K562 (cell line): Measurements from ENCODE around the gene NINL.

Source experiments
- CBX1 ChIP-seq: sonication (generic); IDR thresholded peaks from 2 replicates; pipeline ENCODE4 v1.6.1; 2016; ENCODE audit warnings: antibody characterized with exemption, low read depth, mild to moderate bottlenecking
- CREB3L1 ChIP-seq: fragments of 450-650 bp; IDR thresholded peaks from 2 replicates; pipeline ENCODE4 v1.6.1; 2014; ENCODE audit warnings: low read depth, mild to moderate bottlenecking, moderate library complexity, borderline replicate concordance
- E2F1 ChIP-seq: sonication (generic); formaldehyde crosslinking; IDR thresholded peaks from 2 replicates; pipeline ENCODE4 v1.8.1; 2023; ENCODE audit warnings: mild to moderate bottlenecking, missing genetic modification reagents, moderate library complexity
- EP300 ChIP-seq: IDR thresholded peaks from 2 replicates; pipeline ENCODE4 v1.6.1; 2012; ENCODE audit warnings: low read length, improper control_type of control experiment
- EZH2 ChIP-seq: IDR thresholded peaks from 2 replicates; pipeline ENCODE4 v1.6.1; 2012; ENCODE audit warnings: low read depth, mild to moderate bottlenecking, inconsistent platforms, low read length, borderline replicate concordance
- MXI1 ChIP-seq: IDR thresholded peaks from 2 replicates; pipeline ENCODE4 v1.6.1; 2011; ENCODE audit warnings: low read depth, mild to moderate bottlenecking, improper control_type of control experiment, low read length
- POLR2A ChIP-seq: fragments of 450-650 bp; conservative IDR thresholded peaks from 2 replicates; pipeline ENCODE4 v1.6.1; 2016
- PYGO2 ChIP-seq: fragments of 450-650 bp; IDR thresholded peaks from 2 replicates; pipeline ENCODE4 v1.6.1; 2016; ENCODE audit warnings: mild to moderate bottlenecking, missing genetic modification characterization, moderate library complexity, missing compliant biosample characterization
- RHOXF2B ChIP-seq: fragments of 250-450 bp; sonication (Bioruptor Pico); conservative IDR thresholded peaks from 2 replicates; pipeline ENCODE4 v1.5.1; 2021
- SAFB ChIP-seq: fragments of 200-400 bp; formaldehyde crosslinking; IDR thresholded peaks from 2 replicates; pipeline ENCODE4 v1.6.1; 2017; ENCODE audit warnings: low read depth, low read length, borderline replicate concordance
- TBL1XR1 ChIP-seq, 2 experiments: IDR thresholded peaks; 2 replicates each; pipeline ENCODE4 v1.6.1; 2012; ENCODE audit warnings: improper control_type of control experiment in 2 of 2, low read length in 2 of 2, mild to moderate bottlenecking in 1 of 2
- TCF7 ChIP-seq: sonication (generic); IDR thresholded peaks from 2 replicates; pipeline ENCODE4 v1.6.1; 2016; ENCODE audit warnings: antibody characterized with exemption, borderline replicate concordance
- ZBTB8A ChIP-seq: fragments of 450-650 bp; IDR thresholded peaks from 2 replicates; pipeline ENCODE4 v1.6.1; 2018; ENCODE audit warnings: mild to moderate bottlenecking, moderate library complexity; ENCODE audit not compliant: partially characterized antibody

- TF ChIP-seq EZH2 (no peak), SAFB (no peak), PYGO2 (tag) (no peak), EP300 (no peak), MXI1 (no peak), E2F1 (no peak), CREB3L1 (no peak), ZBTB8A (no peak), TCF7 (no peak), CBX1 (no peak), POLR2A (no peak), TBL1XR1 (IDR thresholded peaks at IDR 0.05; ENCODE audit: low read length in 2 of 2) (no peak), RHOXF2B (CRISPR knock-in tag) (no peak)
Measured at GRCh38 chr20:25476106-25477013, 109.0 kb downstream of the NINL start.
